ENCODE data around the gene PKD2.
"Not testable (repeated sequence)": the region's sequence is repeated elsewhere in the genome, so short reads cannot be mapped to it uniquely, and the experiment has no call there.

Gene PKD2

GRCh38 chr4:88078579-88078978 is 71.1 kb downstream of the PKD2 start:
- DNase-seq = no peak

- DNase-seq = no peak
Observed at GRCh38 chr4:88080626-88081025, 73.2 kb downstream of the PKD2 start.

GRCh38 chr4:88087004-88087403 is 79.6 kb downstream of the PKD2 start:
- no peak for DNase-seq

- DNase-seq = no peak
Observed at GRCh38 chr4:88090898-88091297, 83.5 kb downstream of the PKD2 start.

- DNase-seq = no peak
Observed at GRCh38 chr4:88091378-88091777, 83.9 kb downstream of the PKD2 start.

- no peak for DNase-seq
Observed at GRCh38 chr4:88093874-88094273, 86.4 kb downstream of the PKD2 start.

- no peak for DNase-seq
Observed at GRCh38 chr4:88097301-88097700, 89.9 kb downstream of the PKD2 start.

GRCh38 chr4:88097781-88098180 is 90.3 kb downstream of the PKD2 start:
- no peak for DNase-seq

- DNase-seq = no peak
Observed at GRCh38 chr4:88098993-88099752, 91.7 kb downstream of the PKD2 start.

GRCh38 chr4:88101165-88101564 is 93.7 kb downstream of the PKD2 start:
- no peak for DNase-seq

- DNase-seq = no peak
Observed at GRCh38 chr4:88102026-88102425, 94.6 kb downstream of the PKD2 start.

GRCh38 chr4:88104902-88105610 is 97.6 kb downstream of the PKD2 start:
- DNase-seq = no peak

GRCh38 chr4:88106205-88106604 is 98.8 kb downstream of the PKD2 start:
- no peak for DNase-seq

GRCh38 chr4:88107406-88108107 is 100.1 kb downstream of the PKD2 start:
- no peak for DNase-seq

- not testable (repeated sequence) for DNase-seq
Observed at GRCh38 chr4:88108108-88108465, 100.7 kb downstream of the PKD2 start.

- no peak for DNase-seq
Observed at GRCh38 chr4:88108747-88109122, 101.3 kb downstream of the PKD2 start.

GRCh38 chr4:88109123-88109881 is 101.9 kb downstream of the PKD2 start:
- no peak for DNase-seq

GRCh38 chr4:88110826-88111225 is 103.4 kb downstream of the PKD2 start:
- no peak for DNase-seq

- DNase-seq = no peak
Observed at GRCh38 chr4:88112856-88113255, 105.4 kb downstream of the PKD2 start.

GRCh38 chr4:88115587-88115986 is 108.2 kb downstream of the PKD2 start:
- DNase-seq = no peak

GRCh38 chr4:88119943-88120342 is 112.5 kb downstream of the PKD2 start:
- no peak for DNase-seq

- DNase-seq = not testable (repeated sequence)
Observed at GRCh38 chr4:88122260-88122659, 114.8 kb downstream of the PKD2 start.

Data from activated CD4-positive, alpha-beta T cell treated with anti-CD3 and anti-CD28 coated beads, Interleukin-2, amount 50 U/mL, for 4 hours (primary cell).